IMR-90 (cell line): ENCODE data around the gene ZG16. TPM values are rescaled to one million over a fixed set of nuclear protein-coding genes. Genes with fewer than 3 reads are reported as not detected.

Source experiments
- ATAC-seq: fragments of 200-7000 bp; cut with Tn5 transposase; 2 replicates; pipeline ENCODE4 v1.9.1; 2020; ENCODE audit warnings: low read depth, mild to moderate bottlenecking, moderate library complexity
- BruUV-seq: library from RNA; stranded (reverse); fragments of 400-500 nt; replicated peaks from 2 replicates; lab custom pipeline; 2021; lab: Mats Ljungman, UMichigan
- CTCF ChIA-PET: fragments of 300-600 bp; formaldehyde crosslinking; extraction: SDS; loops from one replicate; lab custom pipeline; 2021; ENCODE audit warnings: antibody characterized with exemption; lab: Yijun Ruan, JAX
- POLR2A ChIA-PET: fragments of 300-600 bp; sonication (Branson Sonifier 250); formaldehyde crosslinking; loops from one replicate; lab custom pipeline; 2022; ENCODE audit warnings: antibody characterized with exemption; ENCODE audit not compliant: unreplicated experiment; lab: Charles Lee
- DNase-seq: peaks from one replicate; pipeline ENCODE4 v3.0.0; 2013
- H2AFZ ChIP-seq: replicated peaks from 2 replicates; pipeline ENCODE3; 2013; ENCODE audit warnings: low read length, mild to moderate bottlenecking; ENCODE audit not compliant: poor library complexity
- H2AK5ac ChIP-seq: 2 replicates; pipeline ENCODE4 v1.6.1; 2013; ENCODE audit warnings: low read depth, low read length, inconsistent platforms
- H2AK9ac ChIP-seq: replicated peaks from 2 replicates; pipeline ENCODE3; 2013; ENCODE audit warnings: mild to moderate bottlenecking, low read depth, low read length, moderate library complexity; ENCODE audit not compliant: poor library complexity
- H2BK120ac ChIP-seq: 2 replicates; pipeline ENCODE4 v1.6.1; 2013; ENCODE audit warnings: low read depth, low read length, inconsistent platforms
- H2BK15ac ChIP-seq: 3 replicates; pipeline ENCODE4 v1.6.1; 2013; ENCODE audit warnings: low read depth, low read length, inconsistent platforms
- H2BK20ac ChIP-seq: 2 replicates; pipeline ENCODE4 v1.6.1; 2013; ENCODE audit warnings: low read depth, mild to moderate bottlenecking, inconsistent platforms, low read length, moderate library complexity
- H2BK5ac ChIP-seq: 2 replicates; pipeline ENCODE4 v1.6.1; 2013; ENCODE audit warnings: mild to moderate bottlenecking, low read depth, low read length, inconsistent platforms; ENCODE audit not compliant: poor library complexity, severe bottlenecking
- H3K14ac ChIP-seq: replicated peaks from 2 replicates; pipeline ENCODE4 v1.6.1; 2013; ENCODE audit warnings: low read depth, low read length, inconsistent platforms
- H3K18ac ChIP-seq: 2 replicates; pipeline ENCODE4 v1.6.1; 2013; ENCODE audit warnings: low read depth, low read length, control low read depth
- H3K23ac ChIP-seq: 2 replicates; pipeline ENCODE4 v1.6.1; 2013; ENCODE audit warnings: low read depth, low read length, inconsistent platforms
- H3K27ac ChIP-seq: 2 replicates; pipeline ENCODE4 v1.5.1; 2013; ENCODE audit warnings: mild to moderate bottlenecking, control low read depth, low read length; ENCODE audit not compliant: insufficient read depth
- H3K27me3 ChIP-seq: 2 replicates; pipeline ENCODE4 v1.6.1; 2013; ENCODE audit warnings: low read length; ENCODE audit not compliant: control insufficient read depth, insufficient read depth
- H3K36me3 ChIP-seq: 2 replicates; pipeline ENCODE4 v1.6.1; 2013; ENCODE audit warnings: low read length, mixed read lengths; ENCODE audit not compliant: control insufficient read depth, insufficient read depth
- H3K4ac ChIP-seq: 2 replicates; pipeline ENCODE4 v1.6.1; 2013; ENCODE audit warnings: low read depth, low read length, inconsistent platforms
- H3K4me1 ChIP-seq: 2 replicates; pipeline ENCODE4 v1.6.1; 2013; ENCODE audit warnings: low read length, mixed read lengths; ENCODE audit not compliant: control insufficient read depth, insufficient read depth
- H3K4me2 ChIP-seq: 2 replicates; pipeline ENCODE4 v1.6.1; 2013; ENCODE audit warnings: low read depth, mild to moderate bottlenecking, control low read depth, low read length, moderate library complexity
- H3K4me3 ChIP-seq: 2 replicates; pipeline ENCODE4 v1.5.1; 2013; ENCODE audit warnings: low read depth, mild to moderate bottlenecking, control low read depth, low read length, moderate library complexity; ENCODE audit not compliant: insufficient read depth
- H3K56ac ChIP-seq: 2 replicates; pipeline ENCODE4 v1.6.1; 2013; ENCODE audit warnings: low read length, inconsistent platforms; ENCODE audit not compliant: insufficient read depth; ENCODE audit errors: extremely low read depth
- H3K79me1 ChIP-seq, 2 experiments: 2 replicates each; pipeline ENCODE4 v1.6.1; 2013; ENCODE audit warnings: low read length in 2 of 2, inconsistent platforms in 1 of 2, low read depth in 1 of 2
- H3K9ac ChIP-seq: 2 replicates; pipeline ENCODE4 v1.6.1; 2013; ENCODE audit warnings: low read depth, low read length, control low read depth
- H3K9me1 ChIP-seq: 2 replicates; pipeline ENCODE4 v1.6.1; 2013; ENCODE audit warnings: low read length, inconsistent platforms; ENCODE audit not compliant: insufficient read depth
- H3K9me3 ChIP-seq: 2 replicates; pipeline ENCODE4 v1.6.1; 2013; ENCODE audit warnings: low read length; ENCODE audit not compliant: control insufficient read depth, insufficient read depth
- H4K20me1 ChIP-seq: 2 replicates; pipeline ENCODE4 v1.6.1; 2013; ENCODE audit warnings: low read length, inconsistent platforms; ENCODE audit not compliant: insufficient read depth
- H4K5ac ChIP-seq: 2 replicates; pipeline ENCODE4 v1.6.1; 2013; ENCODE audit warnings: mild to moderate bottlenecking, low read depth, low read length, control low read depth
- H4K8ac ChIP-seq, 2 experiments: 2 replicates each; pipeline ENCODE4 v1.6.1; 2013; ENCODE audit warnings: low read depth in 2 of 2, low read length in 2 of 2, control low read depth in 1 of 2, inconsistent platforms in 1 of 2
- H4K91ac ChIP-seq: 2 replicates; pipeline ENCODE4 v1.6.1; 2013; ENCODE audit warnings: low read depth, low read length, inconsistent platforms; ENCODE audit not compliant: insufficient read depth
- CHD1 ChIP-seq: IDR thresholded peaks from 2 replicates; pipeline ENCODE4 v1.6.1; 2012; ENCODE audit warnings: low read depth, low read length, improper control_type of control experiment
- CTCF ChIP-seq: conservative IDR thresholded peaks from 2 replicates; pipeline ENCODE4 v1.5.1; 2012; ENCODE audit warnings: mild to moderate bottlenecking, low read depth, low read length, improper control_type of control experiment
- FOS ChIP-seq: fragments of 150-350 bp; IDR thresholded peaks from 2 replicates; pipeline ENCODE4 v1.6.1; 2016; ENCODE audit warnings: low read depth, low read length
- MAFK ChIP-seq: IDR thresholded peaks from 2 replicates; pipeline ENCODE4 v1.6.1; 2012; ENCODE audit warnings: low read depth, low read length, improper control_type of control experiment
- MAZ ChIP-seq: IDR thresholded peaks from 2 replicates; pipeline ENCODE4 v1.6.1; 2012; ENCODE audit warnings: low read depth, mild to moderate bottlenecking, low read length, improper control_type of control experiment, moderate library complexity, borderline replicate concordance
- NFE2L2 ChIP-seq: fragments of 150-350 bp; IDR thresholded peaks from 2 replicates; pipeline ENCODE4 v1.6.1; 2016; ENCODE audit warnings: low read depth, mild to moderate bottlenecking, low read length
- POLR2A ChIP-seq: IDR thresholded peaks from 2 replicates; pipeline ENCODE4 v1.6.1; 2012; ENCODE audit warnings: mild to moderate bottlenecking, low read depth, low read length
- RCOR1 ChIP-seq: IDR thresholded peaks from 2 replicates; pipeline ENCODE4 v1.6.1; 2012; ENCODE audit warnings: mild to moderate bottlenecking, low read length, improper control_type of control experiment; ENCODE audit not compliant: insufficient replicate concordance
- USF2 ChIP-seq: fragments of 150-350 bp; IDR thresholded peaks from 2 replicates; pipeline ENCODE4 v1.6.1; 2017; ENCODE audit warnings: mild to moderate bottlenecking, antibody characterized with exemption, low read length, low read depth
- WGBS, 2 experiments: methylation state at CpG; one replicate each; pipeline versions ENCODE4 v1.1.5 to v1.1.7; 2013; ENCODE audit warnings: missing lambda C conversion rate in 2 of 2; ENCODE audit not compliant: insufficient read length in 1 of 2; ENCODE audit errors: extremely low coverage in 2 of 2; 5-methylcytosine and 5-hydroxymethylcytosine counted together
- dilution Hi-C: fragments of 300-500 bp; cut with HindIII; formaldehyde crosslinking; loops from one replicate; pipeline ENCODE4 v1.14.3; 2018; ENCODE audit warnings: low sequenced_read_pairs; ENCODE audit not compliant: unreplicated experiment
- in situ Hi-C: fragments of 300-500 bp; cut with MboI; formaldehyde crosslinking; loops from 3 replicates; pipeline ENCODE4 v1.14.3; 2019; ENCODE audit warnings: low sequenced_read_pairs, inconsistent platforms, mixed read lengths
- intact Hi-C: fragments of 100-400 bp; cut with micrococcal nuclease; formaldehyde crosslinking; loops from 2 replicates; pipeline ENCODE4 v1.10.0; 2022
- polyA plus RNA-seq, 3 experiments: library from polyadenylated mRNA; depleted of rRNA; stranded (reverse); fragments of >200 nt; gene quantifications; 2 replicates each; pipeline ENCODE4 v1.2.3, GENCODE V29; 2012; ENCODE audit warnings: low replicate concordance in 1 of 3
- total RNA-seq: library from RNA; depleted of rRNA; stranded (reverse); fragments of >200 nt; gene quantifications from 2 replicates; pipeline ENCODE4 v1.2.3, GENCODE V29; 2012

ZG16 gene
- total and polyA plus RNA-seq, 2 of the 4 experiments (the other 2 are of a cell fraction), result not detected

GRCh38 chr16:29825145-29826044 is 47.3 kb downstream of the ZG16 start:
- in situ Hi-C loops (no loop called here), intact Hi-C loops (no loop called here), dilution Hi-C loops (no loop called here)
- peak overlapping the region; percentile 92; the same call in 2 of the 3 replicates for H2BK15ac ChIP-seq
- peak overlapping the region; percentile 88 for H3K56ac ChIP-seq
- H3K23ac ChIP-seq, result peak overlapping the region; percentile 100
- WGBS, 2 experiments, result 34% methylated on average over 5 of the region's 10 CpGs; no CpG with 5 or more reads in 1 of the 2 experiments
- BruUV-seq, result no TSS peak
- H3K4me1 ChIP-seq, result peaks cover 35% of the 10 kb centered on the region
- DNase-seq (peak; percentile 90), ATAC-seq (peak; percentile 64)
- H3K4ac ChIP-seq, result peak overlapping the region; percentile 100
- H2AK5ac ChIP-seq, result peak overlapping the region; percentile 100
- peaks cover 2% of the 10 kb centered on the region; the same call in 1 of the 2 replicates for H3K36me3 ChIP-seq
- H3K18ac ChIP-seq, result peak overlapping the region; percentile 93
- H3K9me1 ChIP-seq, result peaks cover 32% of the 10 kb centered on the region
- H2AFZ ChIP-seq, result peak overlapping the region; percentile 84
- H3K4me2 ChIP-seq, result peak overlapping the region; percentile 77
- no peaks in the 10 kb centered on the region for H3K27me3 ChIP-seq
- peak overlapping the region; percentile 98 for H2BK120ac ChIP-seq
- peak; percentile 38 for TF ChIP-seq RCOR1
- peak; percentile 94 for TF ChIP-seq FOS
- peak; percentile 25; the same call in 1 of the 2 replicates for TF ChIP-seq MAFK
- no peak for TF ChIP-seq CHD1
- peak; percentile 28; the same call in 1 of the 2 replicates for TF ChIP-seq USF2
- no peak for TF ChIP-seq CTCF
- TF ChIP-seq MAZ, result peak; percentile 72
- no peak for TF ChIP-seq POLR2A
- TF ChIP-seq NFE2L2, result peak; percentile 89
- H3K79me1 ChIP-seq, result peaks cover 31 to 79% of the 10 kb centered on the region in 2 experiments
- H3K9me3 ChIP-seq, result no peaks in the 10 kb centered on the region
- peak overlapping the region; percentile 96 for H3K14ac ChIP-seq
- no peak overlapping the region; the same call in 1 of the 2 replicates for H3K4me3 ChIP-seq
- peak overlapping the region; percentile 42 to 95 for H4K8ac ChIP-seq
- peak overlapping the region; percentile 95 for H3K27ac ChIP-seq
- peak overlapping the region; percentile 99 for H2BK20ac ChIP-seq
- peak overlapping the region; percentile 98 for H2AK9ac ChIP-seq
- H2BK5ac ChIP-seq, result peak overlapping the region; percentile 98
- ChIA-PET CTCF (interaction anchor here (3.1 kb wide), 1 partner anchor 23 kb away, joined by 10 read pairs; no protein-coding TSS in a partner anchor), POLR2A (interaction anchor here (0.6 kb wide), 1 partner anchor 1002 kb away, joined by 6 read pairs; the partner anchor contains the start of gene ATXN2L)
- peak overlapping the region; percentile 28 for H3K9ac ChIP-seq
- peak overlapping the region; percentile 97 for H4K91ac ChIP-seq
- H4K20me1 ChIP-seq, result peaks cover 29% of the 10 kb centered on the region
- peak overlapping the region; percentile 93 for H4K5ac ChIP-seq
